M059J (cell line): ENCODE data around the gene PRR29. TPM values are rescaled to one million over a fixed set of nuclear protein-coding genes. Genes with fewer than 3 reads are reported as not detected.

Source experiments
- DNase-seq: peaks from one replicate; pipeline ENCODE4 v3.0.0-alpha.2; 2012; ENCODE audit warnings: low read depth
- total RNA-seq: library from RNA; depleted of rRNA; stranded (reverse); fragments of >200 nt; shearing (Covaris generic); gene quantifications from 2 replicates; pipeline ENCODE4 v1.2.3, GENCODE V29; 2014; rRNA removed

Gene PRR29
- total RNA-seq, 1 experiment from 2014 or later, result 0.05 TPM

DNA sequence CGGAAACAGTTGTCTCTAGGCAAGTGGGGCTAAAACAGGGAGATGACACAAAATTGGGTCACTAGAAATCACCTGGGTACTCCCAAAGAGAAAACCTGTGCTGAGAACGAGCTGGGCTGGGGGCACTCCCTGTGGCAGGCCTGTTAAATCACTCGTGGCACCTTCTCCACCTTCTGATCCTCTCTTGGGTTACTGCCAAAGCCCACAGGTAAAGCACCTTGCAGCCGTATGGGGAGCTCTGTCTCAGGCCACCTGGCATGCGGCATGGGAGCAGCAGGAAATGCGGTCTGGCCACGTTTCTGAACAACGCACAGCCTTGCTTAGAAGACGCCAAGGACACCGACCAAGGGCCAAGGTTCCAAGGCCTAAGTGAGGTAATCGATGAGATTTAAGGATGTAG, 43.8 kb downstream of the PRR29 start:
- no peak for DNase-seq

GRCh38 chr17:64042700-64043485, 44.7 kb downstream of the PRR29 start:
- no peak for DNase-seq

- no peak for DNase-seq
Measured at GRCh38 chr17:64045176-64045575, 47.0 kb downstream of the PRR29 start.

GRCh38 chr17:64048805-64049204, 50.7 kb downstream of the PRR29 start:
- DNase-seq, result no peak

DNA sequence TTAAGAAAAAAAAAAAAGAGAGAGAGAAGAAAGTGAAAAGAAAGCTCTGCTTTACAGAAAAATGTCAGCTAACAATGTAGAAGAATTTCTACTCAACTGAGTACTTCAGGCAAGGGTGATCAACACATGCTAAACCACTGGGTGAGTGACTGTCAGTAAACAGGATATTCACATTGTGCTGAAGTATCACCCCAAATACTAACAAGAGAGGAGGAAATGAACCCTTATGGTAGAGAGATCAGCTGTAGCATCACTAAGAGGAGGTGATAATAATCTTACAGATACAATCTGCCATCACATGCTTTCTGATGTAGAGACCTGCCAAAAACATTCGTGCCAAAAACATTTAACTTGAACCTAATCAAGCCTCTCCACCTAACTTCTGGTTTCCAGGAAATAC, 53.0 kb downstream of the PRR29 start:
- DNase-seq, result no peak

DNA sequence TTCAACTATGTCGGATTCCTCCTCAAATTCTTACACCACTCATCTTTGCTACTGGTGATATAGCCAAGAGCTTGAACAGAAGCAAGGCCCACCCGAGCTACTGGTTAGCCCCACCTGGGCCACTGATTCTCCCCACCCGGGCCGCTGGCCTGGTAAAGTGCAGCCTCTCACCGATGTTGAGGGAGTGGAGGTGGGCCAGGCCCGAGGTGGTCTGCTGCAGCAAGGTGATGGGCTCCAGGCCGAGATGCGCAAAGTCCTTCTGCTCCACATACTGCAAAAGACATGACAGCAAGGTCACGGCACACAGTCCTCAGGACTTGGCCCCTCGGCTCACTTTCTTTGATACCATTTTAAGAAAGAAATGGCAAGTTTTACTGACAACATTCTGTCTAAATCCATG, 55.0 kb downstream of the PRR29 start:
- DNase-seq, result no peak

Other genes starting within 250 kb of the PRR29 start
- gene CCDC47, start 224.8 kb upstream of the PRR29 start, total RNA-seq, result 46.2 and 64.1 TPM in 2 replicates
- 27.7 and 35.2 TPM in 2 replicates for gene DDX42, start 224.2 kb upstream of the PRR29 start, total RNA-seq
- gene PSMC5, start 170.9 kb upstream of the PRR29 start, total RNA-seq, result 38.3 and 47.6 TPM in 2 replicates
- gene FTSJ3, start 170.7 kb upstream of the PRR29 start, total RNA-seq, result 59.4 and 98.1 TPM in 2 replicates
- 64.5 and 81.1 TPM in 2 replicates for gene SMARCD2, start 155.7 kb upstream of the PRR29 start, total RNA-seq
- not detected in 2 replicates for gene CSH2, start 124.7 kb upstream of the PRR29 start, total RNA-seq
- not detected in 2 replicates for gene GH2, start 116.4 kb upstream of the PRR29 start, total RNA-seq
- not detected in 2 replicates for gene CSH1, start 101.8 kb upstream of the PRR29 start, total RNA-seq
- not detected in 2 replicates for gene CSHL1, start 87.1 kb upstream of the PRR29 start, total RNA-seq
- gene GH1, start 79.5 kb upstream of the PRR29 start, total RNA-seq, result not detected in 2 replicates
- 0.27 and 0.54 TPM in 2 replicates for gene CD79B, start 66.0 kb upstream of the PRR29 start, total RNA-seq
- not detected in 2 replicates for gene SCN4A, start 25.4 kb upstream of the PRR29 start, total RNA-seq
- gene ICAM2, start 22.3 kb downstream of the PRR29 start, total RNA-seq, result 0.84 and 1.0 TPM in 2 replicates
- gene ERN1, start 131.8 kb downstream of the PRR29 start, total RNA-seq, result 0.98 and 1.5 TPM in 2 replicates